DOHH2 (cell line): ENCODE data around the gene BPIFB1.

Experiments used
- CTCF ChIP-seq: fragments of 200-600 bp; sonication (generic); IDR thresholded peaks from one replicate; pipeline ENCODE4 v1.5.1; 2014; ENCODE audit warnings: antibody characterized with exemption, mild to moderate bottlenecking, low read depth, low read length; ENCODE audit not compliant: poor library complexity, severe bottlenecking
- EZH2phosphoT487 ChIP-seq: fragments of 200-600 bp; sonication (generic); IDR thresholded peaks from 2 replicates; pipeline ENCODE4 v1.6.1; 2017; ENCODE audit warnings: borderline replicate concordance, mild to moderate bottlenecking, antibody characterized with exemption, low read length, moderate library complexity, mixed read lengths

GRCh38 chr20:33299111-33299603, 16.1 kb downstream of the BPIFB1 start:
- TF ChIP-seq CTCF (peak; percentile 92), EZH2phosphoT487 (no peak)
